GM18861 (cell line): ENCODE measurements around the gene CHAMP1.

Experiments used
- ATAC-seq: cut with Tn5 transposase; IDR thresholded peaks from one replicate; pipeline ENCODE4 v1.9.1; 2021; ENCODE audit not compliant: unreplicated experiment

The CHAMP1 gene, protein sequence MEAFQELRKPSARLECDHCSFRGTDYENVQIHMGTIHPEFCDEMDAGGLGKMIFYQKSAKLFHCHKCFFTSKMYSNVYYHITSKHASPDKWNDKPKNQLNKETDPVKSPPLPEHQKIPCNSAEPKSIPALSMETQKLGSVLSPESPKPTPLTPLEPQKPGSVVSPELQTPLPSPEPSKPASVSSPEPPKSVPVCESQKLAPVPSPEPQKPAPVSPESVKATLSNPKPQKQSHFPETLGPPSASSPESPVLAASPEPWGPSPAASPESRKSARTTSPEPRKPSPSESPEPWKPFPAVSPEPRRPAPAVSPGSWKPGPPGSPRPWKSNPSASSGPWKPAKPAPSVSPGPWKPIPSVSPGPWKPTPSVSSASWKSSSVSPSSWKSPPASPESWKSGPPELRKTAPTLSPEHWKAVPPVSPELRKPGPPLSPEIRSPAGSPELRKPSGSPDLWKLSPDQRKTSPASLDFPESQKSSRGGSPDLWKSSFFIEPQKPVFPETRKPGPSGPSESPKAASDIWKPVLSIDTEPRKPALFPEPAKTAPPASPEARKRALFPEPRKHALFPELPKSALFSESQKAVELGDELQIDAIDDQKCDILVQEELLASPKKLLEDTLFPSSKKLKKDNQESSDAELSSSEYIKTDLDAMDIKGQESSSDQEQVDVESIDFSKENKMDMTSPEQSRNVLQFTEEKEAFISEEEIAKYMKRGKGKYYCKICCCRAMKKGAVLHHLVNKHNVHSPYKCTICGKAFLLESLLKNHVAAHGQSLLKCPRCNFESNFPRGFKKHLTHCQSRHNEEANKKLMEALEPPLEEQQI

DNA sequence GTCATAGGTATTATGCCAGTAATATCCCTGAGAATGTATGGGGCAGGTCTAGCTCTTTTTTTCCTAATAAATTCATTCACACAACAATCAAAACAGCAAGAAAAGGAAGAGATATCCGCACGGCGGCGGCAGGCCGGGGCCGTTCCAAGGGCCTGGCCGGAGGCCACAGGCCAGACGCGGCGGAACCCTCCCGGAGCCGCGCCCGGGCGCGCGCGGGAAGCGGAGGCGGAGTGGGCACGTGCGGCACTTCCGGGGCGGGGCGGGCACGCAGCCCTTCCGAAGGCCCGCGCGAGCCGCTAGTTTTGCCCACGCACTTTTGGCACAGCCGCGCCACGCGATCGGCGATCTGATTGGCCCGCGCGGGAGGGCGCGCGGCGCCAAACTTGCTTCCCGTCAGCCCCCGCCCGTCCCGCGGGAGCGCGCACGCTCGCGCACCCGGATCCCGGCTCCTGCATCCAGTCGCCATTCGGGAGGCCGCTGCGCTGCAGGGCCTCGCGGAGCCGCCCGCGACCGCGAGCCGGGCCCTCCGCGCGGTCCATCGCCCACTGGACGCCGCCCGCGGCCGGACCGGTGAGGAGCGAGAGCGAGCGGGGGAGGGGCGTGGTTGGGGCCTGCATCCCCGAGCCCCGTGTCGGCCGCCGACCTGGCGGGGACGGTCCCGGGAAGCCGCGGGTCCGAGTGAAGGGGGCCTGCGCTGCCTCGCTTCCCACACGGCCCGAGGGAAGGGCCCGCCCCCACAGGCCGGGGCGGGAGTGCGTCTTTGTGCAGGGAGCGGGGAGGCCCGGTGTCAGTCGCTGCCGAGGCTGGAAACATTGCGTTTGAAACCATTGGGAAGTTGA lies at the start of gene CHAMP1:
Gene CHAMP1, plus strand, starts transcription at position 430 of the 839 bp plus-strand sequence. CDS start 9,340 bp downstream, outside the sequence.
- ATAC-seq, result peak; percentile 80

DNA sequence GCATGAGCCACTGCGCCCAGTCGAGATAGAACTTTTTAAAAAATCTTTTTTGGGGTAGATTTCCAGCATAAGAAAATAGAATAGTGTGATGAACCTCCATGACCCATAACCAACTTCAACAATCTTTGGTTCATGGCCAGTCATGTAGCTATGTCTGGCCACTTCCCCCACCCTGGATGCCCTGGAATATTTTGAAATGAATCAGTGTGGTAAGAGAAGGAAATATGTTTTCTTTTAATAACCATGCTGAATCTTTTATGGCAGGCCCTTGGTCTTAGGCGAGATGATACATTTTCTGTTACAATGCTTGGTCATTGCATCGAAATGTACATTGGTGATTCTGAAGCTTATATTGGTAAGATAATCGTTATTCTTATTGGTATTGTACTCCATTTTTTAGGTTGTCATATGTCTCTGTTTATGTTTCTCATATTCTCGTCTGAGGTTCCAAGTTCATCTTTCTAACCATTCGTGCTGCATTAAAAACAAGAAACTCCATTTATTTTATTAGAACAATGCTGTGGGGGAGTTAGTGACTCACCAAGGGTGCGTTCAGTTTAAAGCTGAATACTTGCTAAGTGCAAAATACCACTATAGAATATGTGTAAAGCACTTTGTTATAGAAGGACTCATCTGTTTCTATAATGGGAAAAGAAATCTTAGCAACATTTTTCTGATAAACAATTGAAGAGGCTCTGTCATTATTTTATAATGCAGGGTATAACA lies 49.3 kb upstream of the CHAMP1 start:
- no peak for ATAC-seq

- no peak for ATAC-seq
Observed at GRCh38 chr13:114266241-114266640, 48.1 kb upstream of the CHAMP1 start.

DNA sequence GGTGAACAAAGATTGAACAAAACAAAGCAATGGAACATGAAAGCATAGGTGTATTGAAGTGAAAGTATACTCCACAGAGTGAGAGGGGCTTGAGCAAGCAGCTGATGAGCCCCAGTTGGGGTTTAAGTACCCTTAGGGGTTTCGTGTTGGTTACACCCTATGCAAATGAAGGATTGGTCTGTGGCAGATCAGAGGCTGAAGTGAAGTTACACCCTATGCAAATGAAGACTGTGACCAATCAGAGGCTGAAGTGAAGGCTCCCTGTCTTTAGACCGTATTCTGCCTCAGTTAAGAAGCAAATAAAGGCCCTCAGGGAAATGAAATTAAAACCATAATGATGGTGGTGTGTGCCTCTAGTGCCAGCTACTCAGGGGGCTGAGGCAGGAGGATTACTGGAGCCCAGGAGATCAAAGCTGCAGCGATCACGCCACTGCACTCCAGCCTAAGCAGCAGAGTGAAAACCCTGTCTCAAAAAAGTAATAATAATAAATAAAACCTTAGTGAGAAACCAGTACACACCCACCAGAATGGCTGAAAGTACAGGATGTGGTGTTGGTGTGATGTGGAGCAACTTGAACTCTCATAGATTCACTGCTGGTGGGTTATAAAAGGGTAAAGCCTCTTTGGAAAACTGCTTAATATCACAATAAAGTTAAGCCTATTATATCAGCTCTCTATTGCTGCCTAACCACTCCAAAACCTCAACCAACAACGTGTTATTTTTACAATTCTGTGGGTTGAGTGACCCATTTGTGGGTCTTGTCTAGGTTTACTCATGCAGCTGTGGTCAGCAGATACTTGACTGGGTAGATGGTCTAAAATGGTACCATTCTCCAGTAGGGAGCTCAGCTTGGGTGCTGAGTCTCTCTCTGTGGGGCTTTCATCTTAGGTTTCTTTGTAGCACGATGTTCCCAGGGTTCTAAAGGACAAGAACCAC lies 45.7 kb upstream of the CHAMP1 start:
- ATAC-seq, result no peak

DNA sequence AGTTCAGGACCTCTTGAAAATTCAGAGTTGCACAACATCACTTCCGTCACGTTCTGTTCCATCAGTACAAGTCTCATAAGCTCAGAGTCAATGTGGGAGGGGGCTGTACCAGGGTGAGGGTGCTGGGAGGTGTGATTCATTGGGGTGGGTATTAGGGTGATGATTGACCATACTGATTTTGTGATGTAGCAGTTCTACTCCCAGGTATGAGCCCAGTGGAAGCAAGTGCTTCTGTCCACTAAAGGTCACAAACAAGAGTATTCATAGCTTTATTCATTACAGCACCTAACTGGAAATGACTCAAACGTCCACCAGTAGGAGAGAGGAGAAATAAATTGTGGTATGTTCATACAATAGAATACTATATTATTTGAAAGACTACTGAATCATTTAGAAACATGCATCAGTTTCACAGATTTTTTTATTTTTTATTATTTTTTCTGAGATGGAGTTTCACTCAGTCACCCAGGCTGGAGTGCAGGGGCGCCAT lies 45.0 kb upstream of the CHAMP1 start:
- no peak for ATAC-seq

DNA sequence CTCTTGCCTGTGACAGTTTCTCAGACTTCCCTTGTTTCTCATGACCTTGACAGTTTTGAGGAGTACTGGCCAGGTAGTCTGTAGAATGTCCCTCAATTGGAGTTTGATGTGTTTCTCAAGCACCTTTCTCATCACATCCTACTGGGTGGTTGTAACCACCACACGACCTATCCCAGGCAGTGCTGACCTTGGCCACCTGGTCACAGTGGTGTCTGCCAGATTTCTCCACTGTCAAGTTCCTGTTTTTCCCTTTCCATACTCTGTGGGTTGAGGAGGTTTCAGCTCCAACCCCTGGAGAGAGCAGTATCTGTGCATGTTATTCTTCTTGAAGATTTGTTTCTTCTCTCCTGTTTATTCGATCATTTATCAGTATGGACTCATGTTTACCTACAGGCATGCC lies 41.3 kb upstream of the CHAMP1 start:
- no peak for ATAC-seq

DNA sequence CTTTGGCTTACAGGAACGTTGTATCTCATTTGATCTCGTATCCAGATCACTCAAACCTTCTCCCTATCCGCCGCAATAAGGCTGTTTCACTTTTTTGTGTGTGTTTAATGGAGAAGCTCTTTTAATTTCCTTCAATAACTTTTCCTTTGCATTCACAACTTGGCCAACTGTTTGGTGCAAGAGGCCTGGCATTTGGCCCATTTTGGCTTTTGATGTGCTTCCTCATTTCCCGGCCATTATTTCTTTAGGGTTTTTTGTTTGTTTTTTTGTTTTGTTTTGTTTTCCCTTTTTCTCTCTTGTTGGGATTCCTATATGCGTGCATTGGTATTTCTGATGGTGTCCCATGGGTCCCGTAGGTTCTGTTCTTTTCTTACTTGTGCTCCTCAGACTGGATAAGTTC lies 39.0 kb upstream of the CHAMP1 start:
- ATAC-seq, result no peak

- ATAC-seq, result no peak
Observed at GRCh38 chr13:114279146-114279545, 35.2 kb upstream of the CHAMP1 start.

- ATAC-seq, result no peak
Observed at GRCh38 chr13:114279758-114280355, 34.4 kb upstream of the CHAMP1 start.

GRCh38 chr13:114281351-114282040 lies 32.8 kb upstream of the CHAMP1 start, which contains the start of gene UPF3A:
Gene UPF3A, plus strand, starts transcription at chr13:114281601. Its CDS starts 39 bp downstream, at chr13:114281640.
- ATAC-seq, result peak; percentile 62

DNA sequence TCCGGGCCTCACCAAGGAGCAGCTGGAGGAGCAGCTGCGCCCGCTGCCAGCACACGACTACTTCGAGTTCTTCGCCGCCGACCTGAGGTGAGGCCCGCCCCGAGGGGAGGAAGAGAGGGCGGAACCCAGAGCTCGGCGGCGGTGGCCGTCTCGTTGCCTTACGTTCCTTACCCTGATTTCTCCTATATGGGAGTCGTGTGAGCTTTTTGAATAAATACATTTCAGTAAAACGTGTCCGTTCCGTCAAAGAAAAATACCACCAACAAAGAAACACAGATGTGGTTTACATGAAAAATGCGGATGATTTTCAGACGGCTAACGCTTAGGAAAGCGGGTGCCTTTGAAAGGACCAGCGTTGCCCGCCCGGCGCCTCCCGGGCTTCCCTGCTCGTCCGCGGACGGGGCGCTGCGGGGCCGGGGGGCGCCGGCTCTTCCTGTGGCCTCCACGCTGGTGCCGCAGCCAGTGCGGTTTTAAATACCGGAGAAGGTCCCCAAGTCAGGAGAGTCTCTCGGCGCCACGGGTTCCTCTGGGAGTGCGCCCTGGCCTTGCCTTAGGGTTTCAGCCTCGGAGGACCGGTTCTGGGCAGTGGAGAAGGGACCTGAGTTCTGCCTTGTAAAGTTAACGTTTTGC lies 32.1 kb upstream of the CHAMP1 start:
- peak; percentile 35 for ATAC-seq

DNA sequence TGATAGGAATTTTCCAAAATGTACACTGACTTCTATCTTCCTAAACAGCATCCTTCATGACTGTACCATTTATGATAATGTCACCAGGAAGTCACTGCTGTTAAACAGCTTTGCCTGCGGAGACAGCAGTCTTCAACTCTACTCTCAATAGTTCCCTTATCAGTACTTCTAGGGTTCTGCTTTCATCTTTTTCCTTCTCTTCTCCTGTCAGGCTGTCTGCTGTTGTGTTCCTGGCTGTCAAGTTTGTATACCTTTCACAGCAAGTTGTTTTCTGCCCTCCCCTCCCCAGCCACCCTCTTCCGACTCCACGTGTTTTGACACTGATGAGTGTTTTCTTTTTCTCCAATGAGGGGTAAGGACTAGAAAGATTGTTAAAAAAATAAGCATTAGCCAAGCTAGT lies 30.7 kb upstream of the CHAMP1 start:
- no peak for ATAC-seq

- no peak for ATAC-seq
Observed at GRCh38 chr13:114284680-114285079, 29.6 kb upstream of the CHAMP1 start.

DNA sequence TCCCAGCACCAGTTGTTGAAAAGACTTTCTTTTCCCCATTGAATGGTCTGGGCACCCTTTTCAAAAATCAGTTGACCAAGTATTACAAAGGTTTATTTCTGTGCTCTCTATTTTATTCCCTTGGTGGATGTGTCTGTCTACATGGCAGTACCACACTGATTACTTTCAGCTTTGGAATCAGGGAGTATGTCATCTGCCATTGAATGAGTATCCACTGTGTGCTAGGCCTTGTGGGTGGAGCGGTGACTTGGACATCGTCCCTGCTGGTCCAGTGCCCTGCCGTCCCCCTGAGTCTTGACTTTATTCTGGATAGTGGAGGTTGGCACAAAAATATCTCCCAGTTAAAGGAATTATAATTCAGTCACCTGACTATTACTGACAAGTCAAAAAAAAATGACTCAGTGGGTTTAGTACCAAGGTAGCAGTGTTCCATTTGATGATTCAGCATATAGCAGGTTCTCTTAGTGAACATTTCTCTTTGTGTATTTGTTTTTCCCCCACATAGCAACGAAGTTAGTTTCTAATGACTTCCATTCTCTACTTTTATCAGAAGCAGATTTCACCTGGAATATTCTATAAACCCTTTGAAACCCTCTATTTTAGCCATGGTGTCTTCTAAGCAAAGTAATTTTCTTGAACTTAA lies 29.0 kb upstream of the CHAMP1 start:
- ATAC-seq, result no peak

DNA sequence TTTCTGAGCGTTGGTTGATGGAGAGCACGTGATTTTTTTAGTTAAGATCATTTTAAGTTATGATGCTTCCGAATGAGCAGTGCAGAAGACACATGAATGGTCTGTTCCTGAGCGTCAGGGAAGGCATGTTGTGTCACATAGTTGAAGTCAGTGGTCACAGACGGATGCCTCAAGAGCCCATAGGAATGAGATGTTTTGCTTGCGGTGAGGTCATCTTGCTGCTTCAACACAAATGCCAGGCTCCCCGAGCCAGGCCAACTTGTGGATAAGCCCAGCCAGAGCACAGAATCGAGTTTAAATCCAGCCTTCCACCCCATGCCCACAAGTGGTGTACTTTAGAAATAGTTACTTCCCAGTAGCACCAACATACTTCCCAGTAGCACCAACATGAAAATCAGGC lies 27.5 kb upstream of the CHAMP1 start:
- ATAC-seq, result no peak

DNA sequence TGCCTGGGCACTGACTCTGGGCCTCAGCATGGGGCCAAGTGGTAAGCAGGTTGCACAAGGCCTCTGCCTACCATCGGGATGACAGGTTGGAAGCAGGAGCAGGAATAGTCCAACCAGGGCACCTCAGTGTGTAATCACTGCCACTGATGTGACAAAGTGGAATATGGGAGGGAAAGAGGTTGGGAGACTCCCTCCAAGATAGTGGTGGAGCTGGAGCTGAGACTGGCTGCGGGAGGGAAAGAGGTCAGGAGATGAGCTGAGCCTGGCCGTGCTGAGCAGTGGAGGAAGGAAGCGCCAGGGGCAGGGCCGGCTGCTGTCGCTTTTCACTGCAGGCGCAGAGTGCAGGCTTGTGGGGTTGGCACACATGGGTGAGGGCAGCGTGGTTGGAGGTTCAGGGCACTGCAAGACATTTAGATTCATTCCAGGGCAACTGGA lies 26.1 kb upstream of the CHAMP1 start:
- ATAC-seq, result no peak

DNA sequence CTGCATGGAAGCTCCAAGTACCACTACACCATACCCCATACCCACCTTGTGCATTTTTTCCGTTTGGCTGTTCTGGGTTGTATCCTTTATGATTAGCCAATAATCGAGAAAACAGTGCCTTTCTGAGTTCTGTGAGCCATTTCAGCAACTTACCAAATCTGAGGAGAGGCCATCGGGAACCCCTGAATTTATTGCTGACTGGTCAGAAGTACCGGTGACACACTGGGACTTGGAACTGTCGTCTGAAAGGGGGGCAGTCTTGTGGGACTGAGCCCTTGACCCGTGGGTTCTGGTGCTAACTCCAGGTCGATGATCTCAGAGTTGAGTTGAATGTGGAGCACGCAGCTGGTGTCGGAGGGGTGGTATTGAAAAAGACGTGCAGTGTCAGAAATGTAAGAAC lies 17.9 kb upstream of the CHAMP1 start:
- no peak for ATAC-seq
